ENCODE measurements around the gene BARX1. TPM values are rescaled to one million over a fixed set of nuclear protein-coding genes. Genes with fewer than 3 reads are reported as not detected.

The BARX1 gene
- polyA plus RNA-seq, 6 donors from 2014 or later = not detected

DNA sequence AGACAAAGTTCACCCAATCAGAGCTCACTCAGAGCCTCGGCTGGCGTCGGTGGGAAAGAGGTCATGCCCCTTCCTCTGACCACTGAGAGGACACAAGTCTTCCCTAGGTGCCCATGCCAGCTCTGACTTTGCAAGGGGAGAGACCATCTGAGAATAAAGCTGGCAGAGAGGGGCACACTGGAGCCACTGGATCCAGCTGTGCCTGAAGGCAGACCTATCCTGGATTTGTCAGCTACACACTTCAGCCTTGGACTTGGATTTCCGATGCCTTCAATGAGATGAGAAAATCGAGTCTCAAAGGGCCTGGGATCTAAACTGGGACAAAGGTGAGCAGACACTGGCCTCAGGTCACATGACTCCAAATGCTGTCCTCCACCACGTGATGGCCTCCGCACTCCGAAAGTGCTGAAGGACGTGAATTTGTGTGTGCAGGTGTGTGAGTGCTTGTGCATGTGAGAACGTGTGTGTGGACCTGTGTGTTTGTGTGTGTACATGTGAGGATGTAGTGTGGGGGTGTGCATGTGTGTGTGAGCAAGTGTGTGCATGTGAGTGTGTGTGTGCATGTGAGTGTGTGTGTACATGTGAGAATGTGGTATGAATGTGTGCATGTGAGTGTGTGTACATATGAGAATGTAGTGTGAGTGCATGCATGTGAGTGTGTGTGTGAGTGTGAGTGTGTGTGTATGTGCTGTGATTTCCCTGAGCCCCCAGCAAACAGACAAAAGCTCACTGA, 37.9 kb downstream of the BARX1 start:
- H3K36me3 Mint-ChIP-seq = no peaks in the 10 kb centered on the region
- DNase-seq = no peak
- H3K27me3 Mint-ChIP-seq = peaks cover 4 to 24% (median 17%) of the 10 kb centered on the region in 3 donors
- H3K27ac Mint-ChIP-seq = peak overlapping the region in 1 of 6 donors; percentile 15
- no peak overlapping the region for H3K4me3 Mint-ChIP-seq
- peaks cover 0 to 2% (median 0%) of the 10 kb centered on the region in 7 donors for H3K9me3 Mint-ChIP-seq
- ATAC-seq (ENCODE audit: low read depth in 2 of 2) = no peak
- H3K4me1 Mint-ChIP-seq = no peaks in the 10 kb centered on the region

DNA sequence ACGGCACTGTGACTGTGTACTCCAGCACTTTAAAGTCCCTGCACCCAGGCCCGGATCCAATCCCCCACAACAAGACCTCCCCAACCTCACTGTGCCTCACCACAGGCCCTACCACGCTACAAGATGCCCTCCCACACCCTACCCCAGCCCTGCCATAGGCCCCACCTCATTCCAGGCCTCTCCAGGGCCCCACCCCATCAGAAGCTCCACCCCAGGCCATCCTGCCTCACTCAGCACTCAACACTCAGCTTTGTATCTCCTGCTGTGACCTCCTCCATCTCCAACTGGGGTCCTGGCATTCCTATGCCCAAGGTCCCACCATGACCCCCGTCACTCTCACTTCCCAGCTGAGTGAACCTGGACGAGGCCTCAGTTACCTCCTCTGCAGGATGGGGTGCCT, 38.8 kb downstream of the BARX1 start:
- peaks cover 4 to 25% (median 15%) of the 10 kb centered on the region in 3 donors for H3K27me3 Mint-ChIP-seq
- peaks cover 0 to 2% (median 0%) of the 10 kb centered on the region in 7 donors for H3K9me3 Mint-ChIP-seq
- no peak overlapping the region for H3K27ac Mint-ChIP-seq
- DNase-seq (no peak), ATAC-seq (ENCODE audit: low read depth in 2 of 2) (no peak)
- H3K4me1 Mint-ChIP-seq = peaks cover 0 to 4% (median 0%) of the 10 kb centered on the region in 3 donors
- H3K4me3 Mint-ChIP-seq = no peak overlapping the region
- no peaks in the 10 kb centered on the region for H3K36me3 Mint-ChIP-seq

GRCh38 chr9:93911801-93912554, 43.2 kb downstream of the BARX1 start:
- H3K4me1 Mint-ChIP-seq = peaks cover 0 to 13% (median 6%) of the 10 kb centered on the region in 3 donors
- ATAC-seq (ENCODE audit: low read depth in 2 of 2) (no peak), DNase-seq (no peak)
- no peak overlapping the region for H3K4me3 Mint-ChIP-seq
- no peaks in the 10 kb centered on the region for H3K9me3 Mint-ChIP-seq
- no peak overlapping the region for H3K27ac Mint-ChIP-seq
- H3K27me3 Mint-ChIP-seq = peaks cover 4 to 42% (median 19%) of the 10 kb centered on the region in 3 donors
- no peaks in the 10 kb centered on the region for H3K36me3 Mint-ChIP-seq

DNA sequence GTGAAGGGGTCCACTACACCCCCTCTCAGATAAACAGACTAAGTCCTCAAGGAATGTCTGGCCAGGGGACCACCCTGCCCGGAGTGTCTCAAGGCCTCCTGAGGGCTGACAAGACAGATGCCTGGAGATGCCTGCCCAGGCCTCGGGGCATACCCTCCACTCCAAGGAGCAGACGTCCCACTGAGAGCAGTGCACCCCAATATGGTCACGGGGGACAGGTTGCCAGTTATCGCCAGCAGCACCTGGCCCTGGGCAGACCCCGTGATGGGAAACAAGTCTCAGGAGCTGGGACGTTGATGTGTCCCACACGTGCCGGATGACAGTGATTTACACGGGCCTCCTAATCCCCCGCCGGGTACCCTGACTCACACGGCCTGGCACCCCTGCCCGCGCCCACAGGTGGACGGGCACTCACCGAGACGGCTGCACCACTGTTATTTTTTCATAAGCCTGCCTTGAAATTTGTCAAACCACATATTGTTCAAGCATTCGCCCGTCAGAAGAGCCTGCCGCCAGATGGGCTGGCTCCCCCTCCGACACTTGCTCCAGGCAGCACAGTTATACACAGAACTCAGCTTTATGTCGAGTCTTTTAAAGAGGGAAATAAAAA, 43.9 kb downstream of the BARX1 start:
- H3K27ac Mint-ChIP-seq = no peak overlapping the region
- H3K9me3 Mint-ChIP-seq = no peaks in the 10 kb centered on the region
- DNase-seq (no peak), ATAC-seq (ENCODE audit: low read depth in 2 of 2) (no peak)
- peaks cover 0 to 13% (median 6%) of the 10 kb centered on the region in 3 donors for H3K4me1 Mint-ChIP-seq
- no peaks in the 10 kb centered on the region for H3K36me3 Mint-ChIP-seq
- H3K4me3 Mint-ChIP-seq = no peak overlapping the region
- peaks cover 4 to 47% (median 24%) of the 10 kb centered on the region in 3 donors for H3K27me3 Mint-ChIP-seq

DNA sequence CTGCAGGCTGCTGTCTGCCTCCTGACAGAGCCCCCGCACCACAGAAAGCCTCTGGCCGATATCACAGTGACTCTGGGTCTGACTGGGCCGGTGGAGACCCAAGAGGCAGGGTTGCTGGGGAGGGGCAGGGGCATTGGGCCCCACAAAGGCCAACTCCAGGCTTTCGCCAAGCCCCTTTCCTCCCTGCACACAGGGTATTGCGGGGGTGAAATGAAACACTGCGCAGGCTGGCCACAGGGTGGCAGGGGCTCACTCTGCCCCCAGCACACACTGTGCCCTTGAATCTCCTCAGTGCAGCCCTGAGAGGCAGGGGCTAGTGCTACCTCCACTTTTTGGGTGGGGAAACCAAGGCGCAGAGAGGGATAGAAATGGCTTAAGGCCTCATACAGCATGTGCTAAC, 44.6 kb downstream of the BARX1 start:
- ATAC-seq (ENCODE audit: low read depth in 2 of 2) = no peak
- no peaks in the 10 kb centered on the region for H3K9me3 Mint-ChIP-seq

GRCh38 chr9:93910196-93910595, 45.0 kb downstream of the BARX1 start:
- Mint-ChIP-seq H3K4me1 (peaks cover 0 to 13% (median 6%) of the 10 kb centered on the region in 3 donors), H3K27me3 (peaks cover 4 to 52% (median 33%) of the 10 kb centered on the region in 3 donors), H3K9me3 (no peaks in the 10 kb centered on the region), H3K27ac (no peak overlapping the region), H3K36me3 (no peaks in the 10 kb centered on the region), H3K4me3 (no peak overlapping the region)
- ATAC-seq (ENCODE audit: low read depth in 2 of 2) (no peak), DNase-seq (no peak)

More for the DNA sequence above, 44.6 kb downstream of the BARX1 start:
- H3K27ac Mint-ChIP-seq = no peak overlapping the region
- H3K27me3 Mint-ChIP-seq = peaks cover 4 to 52% (median 29%) of the 10 kb centered on the region in 3 donors
- no peak for DNase-seq
- H3K36me3 Mint-ChIP-seq = no peaks in the 10 kb centered on the region
- peaks cover 0 to 13% (median 6%) of the 10 kb centered on the region in 3 donors for H3K4me1 Mint-ChIP-seq
- no peak overlapping the region for H3K4me3 Mint-ChIP-seq

GRCh38 chr9:93909242-93909616, 45.9 kb downstream of the BARX1 start:
- Mint-ChIP-seq H3K27me3 (peaks cover 4 to 56% (median 42%) of the 10 kb centered on the region in 3 donors), H3K27ac (peak overlapping the region in 1 of 6 donors; percentile 44), H3K4me3 (no peak overlapping the region), H3K4me1 (peaks cover 0 to 13% (median 6%) of the 10 kb centered on the region in 3 donors), H3K9me3 (no peaks in the 10 kb centered on the region), H3K36me3 (no peaks in the 10 kb centered on the region)
- no peak for DNase-seq
- ATAC-seq (ENCODE audit: low read depth in 2 of 2) = no peak

- peak overlapping the region in 1 of 6 donors; percentile 44 for H3K27ac Mint-ChIP-seq
- ATAC-seq (ENCODE audit: low read depth in 2 of 2) = no peak
- H3K4me1 Mint-ChIP-seq = peaks cover 0 to 13% (median 6%) of the 10 kb centered on the region in 3 donors
- no peak for DNase-seq
- no peaks in the 10 kb centered on the region for H3K36me3 Mint-ChIP-seq
- H3K4me3 Mint-ChIP-seq = no peak overlapping the region
- peaks cover 4 to 57% (median 47%) of the 10 kb centered on the region in 3 donors for H3K27me3 Mint-ChIP-seq
- H3K9me3 Mint-ChIP-seq = no peaks in the 10 kb centered on the region
Measured at GRCh38 chr9:93908591-93909241, 46.4 kb downstream of the BARX1 start.

- Mint-ChIP-seq H3K27ac (no peak overlapping the region), H3K4me3 (no peak overlapping the region), H3K4me1 (peaks cover 0 to 13% (median 6%) of the 10 kb centered on the region in 3 donors), H3K27me3 (peaks cover 4 to 57% (median 47%) of the 10 kb centered on the region in 3 donors), H3K9me3 (no peaks in the 10 kb centered on the region), H3K36me3 (no peaks in the 10 kb centered on the region)
- no peak for ATAC-seq (ENCODE audit: low read depth in 2 of 2)
- DNase-seq = no peak
Measured at GRCh38 chr9:93907551-93908199, 47.5 kb downstream of the BARX1 start.

DNA sequence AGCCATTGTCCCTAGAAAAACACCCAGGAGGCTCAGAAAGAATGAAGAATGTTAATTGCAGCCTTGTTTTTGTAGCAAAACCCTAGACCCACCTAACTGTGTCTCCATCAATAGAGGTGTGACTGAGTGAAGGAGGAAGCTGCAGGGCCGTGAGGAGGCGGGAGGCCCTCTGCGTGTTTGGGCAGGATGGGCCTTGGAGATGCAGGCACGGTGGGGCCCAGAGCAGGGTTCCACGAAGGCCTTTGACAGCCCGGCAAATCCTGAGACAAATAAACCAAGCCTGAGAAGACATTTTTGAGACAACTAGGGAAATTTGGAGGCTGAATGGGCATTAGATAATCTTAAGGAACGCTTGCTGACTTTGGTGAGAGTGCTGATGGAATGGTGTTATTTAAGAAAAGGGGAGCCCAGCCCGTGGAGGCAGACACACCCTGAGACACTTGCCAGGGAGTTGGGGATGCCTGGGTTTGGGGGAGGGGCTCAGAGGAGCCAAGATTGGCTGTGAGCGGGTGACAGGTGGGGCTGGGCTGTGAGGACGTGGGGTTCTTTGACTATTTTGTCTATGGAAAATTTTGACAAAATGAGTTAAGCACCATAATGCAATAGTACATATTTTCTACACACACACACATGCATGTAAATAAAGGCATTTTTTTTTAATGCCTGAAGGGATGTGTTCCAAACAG, 48.8 kb downstream of the BARX1 start:
- Mint-ChIP-seq H3K36me3 (no peaks in the 10 kb centered on the region), H3K27ac (peak overlapping the region in 1 of 6 donors; percentile 64), H3K4me3 (no peak overlapping the region), H3K9me3 (no peaks in the 10 kb centered on the region), H3K4me1 (peaks cover 0 to 9% (median 6%) of the 10 kb centered on the region in 3 donors), H3K27me3 (peaks cover 4 to 55% (median 50%) of the 10 kb centered on the region in 3 donors)
- ATAC-seq (ENCODE audit: low read depth in 2 of 2) (no peak), DNase-seq (no peak)

GRCh38 chr9:93905473-93906133, 49.6 kb downstream of the BARX1 start:
- Mint-ChIP-seq H3K36me3 (peaks cover 0 to 3% of the 10 kb centered on the region in 2 donors), H3K27me3 (peaks cover 4 to 56% (median 52%) of the 10 kb centered on the region in 3 donors), H3K27ac (no peak overlapping the region), H3K4me3 (no peak overlapping the region), H3K4me1 (peaks cover 0 to 8% (median 6%) of the 10 kb centered on the region in 3 donors), H3K9me3 (no peaks in the 10 kb centered on the region)
- no peak for DNase-seq
- no peak for ATAC-seq (ENCODE audit: low read depth in 2 of 2)

Data from naive B cell (primary cell).